AG04449 (cell line): Measurements from ENCODE around the gene DQX1.

ENCODE experiments used
- CTCF ChIA-PET: fragments of 350-600 bp; formaldehyde crosslinking; extraction: SDS; loops from one replicate; lab custom pipeline; 2021; ENCODE audit warnings: antibody characterized with exemption; lab: Yijun Ruan, JAX
- POLR2A ChIA-PET: fragments of 400-600, 350-600 bp; formaldehyde crosslinking; extraction: SDS; loops from one replicate; lab custom pipeline; 2020; ENCODE audit warnings: antibody characterized with exemption, inconsistent platforms; lab: Yijun Ruan, JAX
- DNase-seq: peaks from one replicate; pipeline ENCODE4 v3.0.0-alpha.2; 2010; ENCODE audit warnings: low read depth, low spot score
- H3K4me3 ChIP-seq: 2 replicates; pipeline ENCODE4 v1.5.1; 2011; ENCODE audit warnings: low read depth, mild to moderate bottlenecking, control low read depth, low read length
- TF ChIP-seq, protein P1 (sequence below): IDR thresholded peaks from one replicate; pipeline ENCODE4 v1.5.1; 2011; ENCODE audit warnings: mild to moderate bottlenecking, moderate library complexity, low read length, control low read depth, inconsistent platforms; ENCODE audit not compliant: insufficient read depth; ENCODE audit errors: missing control alignments

The DQX1 gene

DNA sequence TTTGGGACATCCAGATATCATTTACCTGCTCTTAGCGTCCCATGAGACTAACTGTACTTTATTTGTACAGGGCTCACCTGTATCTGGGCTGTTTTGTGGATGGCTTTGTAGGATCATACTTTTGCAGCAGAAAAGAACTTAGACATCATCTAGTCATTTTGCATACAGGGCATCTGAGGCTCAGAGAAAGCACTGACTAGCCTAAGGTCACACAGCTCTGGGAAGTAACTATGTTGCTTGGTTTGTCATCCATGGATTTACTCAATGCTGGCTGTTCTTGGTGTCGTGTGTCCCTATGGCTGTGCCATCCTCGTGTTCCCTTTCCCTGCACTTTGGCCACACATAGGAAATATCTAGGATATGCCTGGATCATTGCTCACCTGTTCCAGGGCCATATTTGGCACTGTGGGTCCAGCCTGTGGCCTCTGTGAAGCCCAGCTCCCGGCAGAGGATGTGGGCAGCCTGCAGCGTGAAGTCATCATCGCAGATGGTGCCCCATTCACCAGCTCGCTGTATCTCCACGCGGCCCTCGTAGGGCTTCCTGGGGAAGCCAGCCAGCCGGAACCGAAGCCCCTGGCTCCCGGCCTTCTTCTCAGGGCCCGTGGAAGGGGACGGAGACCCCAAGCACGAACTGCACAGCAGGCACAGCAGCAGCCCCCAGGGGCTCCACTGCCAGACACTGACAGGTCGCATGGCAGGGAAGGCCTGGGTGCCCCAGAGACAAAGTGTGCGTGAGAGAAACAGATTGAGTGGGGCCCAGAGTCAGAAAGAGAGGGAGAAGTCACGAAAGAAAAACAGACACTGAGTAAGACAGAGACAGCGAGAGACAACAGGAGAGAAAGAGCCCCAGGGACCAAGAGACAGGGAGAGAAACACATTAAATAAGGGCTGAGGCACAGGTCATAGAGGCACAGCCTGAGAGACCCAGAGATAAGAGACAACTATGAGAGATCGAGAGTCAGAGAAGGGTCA is 26.2 kb upstream of the DQX1 start:
- TF ChIP-seq, protein P1, sequence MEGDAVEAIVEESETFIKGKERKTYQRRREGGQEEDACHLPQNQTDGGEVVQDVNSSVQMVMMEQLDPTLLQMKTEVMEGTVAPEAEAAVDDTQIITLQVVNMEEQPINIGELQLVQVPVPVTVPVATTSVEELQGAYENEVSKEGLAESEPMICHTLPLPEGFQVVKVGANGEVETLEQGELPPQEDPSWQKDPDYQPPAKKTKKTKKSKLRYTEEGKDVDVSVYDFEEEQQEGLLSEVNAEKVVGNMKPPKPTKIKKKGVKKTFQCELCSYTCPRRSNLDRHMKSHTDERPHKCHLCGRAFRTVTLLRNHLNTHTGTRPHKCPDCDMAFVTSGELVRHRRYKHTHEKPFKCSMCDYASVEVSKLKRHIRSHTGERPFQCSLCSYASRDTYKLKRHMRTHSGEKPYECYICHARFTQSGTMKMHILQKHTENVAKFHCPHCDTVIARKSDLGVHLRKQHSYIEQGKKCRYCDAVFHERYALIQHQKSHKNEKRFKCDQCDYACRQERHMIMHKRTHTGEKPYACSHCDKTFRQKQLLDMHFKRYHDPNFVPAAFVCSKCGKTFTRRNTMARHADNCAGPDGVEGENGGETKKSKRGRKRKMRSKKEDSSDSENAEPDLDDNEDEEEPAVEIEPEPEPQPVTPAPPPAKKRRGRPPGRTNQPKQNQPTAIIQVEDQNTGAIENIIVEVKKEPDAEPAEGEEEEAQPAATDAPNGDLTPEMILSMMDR: no peak
- ChIA-PET CTCF (interaction anchor here (0.8 to 4.9 kb wide), 5 partner anchors 21 to 43 kb away, joined by 3 to 43 read pairs (median 3); no protein-coding TSS in a partner anchor), POLR2A (no interaction called here)
- DNase-seq: no peak
- peak overlapping the region; percentile 92 for H3K4me3 ChIP-seq

DNA sequence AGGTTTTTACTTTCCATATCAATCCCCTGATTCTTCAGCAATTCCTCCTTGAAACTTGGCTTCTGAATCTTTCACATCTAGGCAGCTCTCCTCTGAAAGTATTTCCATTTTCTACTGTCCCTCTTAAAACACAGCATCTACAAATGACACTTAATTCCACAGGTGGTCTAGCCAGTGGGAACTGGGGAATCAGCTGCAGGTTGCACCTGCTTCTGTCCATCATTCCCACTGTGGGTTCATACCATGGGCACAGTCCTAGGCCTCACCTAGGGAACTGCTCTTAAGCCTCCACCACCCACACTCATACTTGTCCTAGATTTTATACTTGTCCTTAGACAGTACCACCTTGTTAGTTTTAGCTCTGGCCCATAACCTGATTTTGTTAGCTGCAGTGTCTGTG is 25.5 kb upstream of the DQX1 start:
- POLR2A ChIA-PET: interaction anchor here (1.4 kb wide), 1 partner anchor 32 kb away, joined by 3 read pairs; no protein-coding TSS in a partner anchor
- no peak for DNase-seq
- peak overlapping the region; percentile 92 for H3K4me3 ChIP-seq
- CTCF ChIA-PET: interaction anchor here (1.2 to 4.9 kb wide), 6 partner anchors 19 to 42 kb away, joined by 3 to 43 read pairs (median 4); no protein-coding TSS in a partner anchor
- TF ChIP-seq, protein P1: no peak

DNA sequence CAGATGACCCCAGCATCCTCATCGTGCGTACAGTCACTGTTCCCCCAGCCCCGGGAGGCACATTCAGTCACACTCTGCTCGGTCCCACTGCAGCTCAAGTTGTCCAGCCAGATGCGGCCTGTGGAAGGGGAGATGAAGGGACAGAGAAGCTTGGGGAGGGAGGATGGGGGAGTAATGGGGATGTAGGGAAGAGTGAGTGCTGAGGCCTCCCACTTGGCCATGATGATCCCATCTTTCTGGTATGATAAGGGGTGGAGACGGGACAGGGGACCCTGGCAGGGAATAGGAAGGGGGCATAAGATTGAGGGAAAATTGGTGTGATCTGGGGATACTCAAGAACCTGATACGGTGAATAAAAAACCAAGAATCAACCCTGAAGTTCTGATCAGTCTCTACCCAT is 24.2 kb upstream of the DQX1 start:
- TF ChIP-seq, protein P1: no peak
- ChIA-PET CTCF (interaction anchor here (0.8 to 4.9 kb wide), 5 partner anchors 17 to 66 kb away, joined by 3 to 43 read pairs (median 6); no protein-coding TSS in a partner anchor), POLR2A (interaction anchor here (1.4 to 1.8 kb wide), 2 partner anchors 27 to 34 kb away, joined by 3 to 7 read pairs; no protein-coding TSS in a partner anchor)
- no peak for DNase-seq
- peak overlapping the region; percentile 57 for H3K4me3 ChIP-seq

DNA sequence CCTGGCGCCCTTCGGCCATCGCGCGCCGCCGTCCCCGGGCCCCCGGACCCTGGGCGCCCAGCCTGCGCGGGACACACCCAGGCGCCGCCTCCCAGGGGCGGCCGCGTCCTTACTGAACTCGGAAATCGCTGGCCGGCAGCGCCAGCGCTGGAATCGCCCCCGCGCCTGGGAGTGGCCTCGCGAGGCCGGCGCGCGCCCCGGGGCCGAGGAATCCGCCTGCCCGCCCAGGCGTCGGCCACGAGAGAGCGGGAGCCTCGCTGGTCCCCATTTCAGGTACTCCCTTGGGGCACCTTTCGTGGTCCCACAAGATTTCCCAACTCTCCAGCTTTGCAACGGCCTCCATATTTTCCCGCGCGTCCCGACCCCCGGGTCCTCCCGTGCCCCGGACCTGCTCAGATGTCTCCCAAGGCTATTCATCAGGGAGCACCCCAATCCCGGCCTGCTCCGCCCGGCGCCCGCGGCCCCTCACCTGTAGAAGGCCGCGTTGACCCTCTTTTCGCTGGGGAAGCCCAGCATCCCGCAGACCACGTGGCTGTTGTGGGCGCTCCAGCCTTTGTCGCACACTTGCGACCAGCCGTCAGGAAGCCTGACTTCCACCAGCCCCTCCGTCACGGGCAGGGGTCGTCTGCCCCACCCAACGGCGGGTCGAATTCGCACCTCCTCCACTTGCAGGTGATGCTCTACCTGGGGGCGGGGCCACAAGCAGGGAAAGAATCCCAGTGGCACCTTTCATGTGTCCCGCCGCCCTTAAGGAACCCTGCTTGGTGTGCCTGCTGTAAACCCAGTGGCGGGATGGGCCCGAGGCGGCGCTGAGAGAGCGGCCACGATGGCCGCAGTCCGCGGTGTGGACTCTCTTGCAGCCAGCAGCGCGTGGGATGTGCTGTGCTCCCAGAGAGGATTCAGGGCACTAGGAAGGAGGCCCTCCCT is 23.1 kb upstream of the DQX1 start:
- CTCF ChIA-PET: interaction anchor here (4.9 kb wide), 1 partner anchor 38 kb away, joined by 43 read pairs; no protein-coding TSS in a partner anchor
- no peak for DNase-seq
- peak overlapping the region; percentile 57 for H3K4me3 ChIP-seq
- POLR2A ChIA-PET: interaction anchor here (0.5 to 1.8 kb wide), 3 partner anchors 28 to 91 kb away, joined by 3 to 7 read pairs (median 3); partner anchors contain the start of gene WBP1
- TF ChIP-seq, protein P1: no peak

DNA sequence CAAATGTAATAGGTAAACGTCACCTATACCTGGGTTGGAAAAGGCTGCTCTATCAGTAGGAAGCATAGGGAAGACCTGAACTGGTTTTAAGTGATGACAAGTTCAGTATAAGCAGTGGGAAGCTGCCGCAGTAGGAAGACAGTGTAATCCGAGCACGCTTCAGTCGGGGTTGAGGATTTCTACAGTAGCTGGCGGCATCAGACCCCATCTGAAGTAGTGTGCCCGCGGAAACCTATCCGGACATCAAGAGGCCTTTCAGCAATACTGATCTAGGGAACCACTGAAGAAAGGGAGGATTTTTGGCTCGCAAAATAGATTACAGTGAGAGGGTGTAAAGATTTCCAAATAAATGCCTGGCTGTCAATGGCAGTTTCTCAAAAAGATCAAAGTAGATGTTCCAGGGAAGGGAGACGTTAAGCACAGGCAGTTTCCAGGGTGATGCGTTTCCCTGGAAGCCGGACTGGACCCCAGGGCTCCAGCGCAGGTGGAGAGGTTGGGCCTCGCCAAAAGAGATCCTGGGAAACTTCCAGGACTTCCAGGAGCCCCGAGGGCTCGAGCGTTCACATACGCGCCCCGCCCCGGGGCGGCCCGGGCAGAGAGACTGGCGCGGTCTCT is 22.4 kb upstream of the DQX1 start:
- DNase-seq: no peak
- H3K4me3 ChIP-seq: peak overlapping the region; percentile 57
- POLR2A ChIA-PET: interaction anchor here (0.5 kb wide), 1 partner anchor 90 kb away, joined by 3 read pairs; the partner anchor contains the start of gene WBP1
- TF ChIP-seq, protein P1: no peak
- CTCF ChIA-PET: interaction anchor here (1.0 to 4.9 kb wide), 2 partner anchors 13 to 39 kb away, joined by 4 to 43 read pairs; no protein-coding TSS in a partner anchor
